C4-2B (cell line): ENCODE measurements around the gene NUP210.

ENCODE experiments used
- H3K27ac ChIP-seq: fragments of 450-650 bp; 2 replicates; pipeline ENCODE4 v1.5.1; 2017
- ZFX ChIP-seq: fragments of 450-650 bp; IDR thresholded peaks from 2 replicates; pipeline ENCODE4 v1.6.1; 2017
- TF ChIP-seq, protein P1 (sequence below): fragments of 450-650 bp; conservative IDR thresholded peaks from 2 replicates; pipeline ENCODE4 v1.5.1; 2017; ENCODE audit warnings: mild to moderate bottlenecking

NUP210 gene

DNA sequence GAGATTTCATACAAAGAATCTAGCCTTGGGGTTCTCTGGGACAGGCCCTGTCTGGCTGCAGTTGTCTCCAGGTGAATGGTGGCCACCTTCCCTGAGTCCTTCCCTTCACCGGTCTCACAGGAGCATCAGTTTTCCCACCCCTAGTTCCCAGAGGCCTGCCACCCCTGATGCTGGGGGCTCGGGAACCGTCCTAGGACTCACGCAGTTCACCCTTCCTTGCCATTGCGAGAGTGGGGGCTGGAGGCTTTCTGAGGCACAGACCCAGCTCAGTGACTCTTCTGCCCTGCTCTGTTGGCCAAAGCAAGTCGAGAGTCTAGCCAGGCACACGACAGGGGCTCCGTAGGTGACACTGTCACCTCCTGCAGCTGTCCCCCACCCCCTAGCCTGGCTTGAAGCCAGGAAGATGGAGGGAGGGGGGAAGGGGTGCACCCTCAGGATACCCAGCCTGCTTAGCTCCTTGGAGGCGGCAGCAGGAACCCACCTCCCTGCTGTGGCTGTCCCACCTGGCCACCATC lies 130.3 kb downstream of the NUP210 start:
- TF ChIP-seq, protein P1, sequence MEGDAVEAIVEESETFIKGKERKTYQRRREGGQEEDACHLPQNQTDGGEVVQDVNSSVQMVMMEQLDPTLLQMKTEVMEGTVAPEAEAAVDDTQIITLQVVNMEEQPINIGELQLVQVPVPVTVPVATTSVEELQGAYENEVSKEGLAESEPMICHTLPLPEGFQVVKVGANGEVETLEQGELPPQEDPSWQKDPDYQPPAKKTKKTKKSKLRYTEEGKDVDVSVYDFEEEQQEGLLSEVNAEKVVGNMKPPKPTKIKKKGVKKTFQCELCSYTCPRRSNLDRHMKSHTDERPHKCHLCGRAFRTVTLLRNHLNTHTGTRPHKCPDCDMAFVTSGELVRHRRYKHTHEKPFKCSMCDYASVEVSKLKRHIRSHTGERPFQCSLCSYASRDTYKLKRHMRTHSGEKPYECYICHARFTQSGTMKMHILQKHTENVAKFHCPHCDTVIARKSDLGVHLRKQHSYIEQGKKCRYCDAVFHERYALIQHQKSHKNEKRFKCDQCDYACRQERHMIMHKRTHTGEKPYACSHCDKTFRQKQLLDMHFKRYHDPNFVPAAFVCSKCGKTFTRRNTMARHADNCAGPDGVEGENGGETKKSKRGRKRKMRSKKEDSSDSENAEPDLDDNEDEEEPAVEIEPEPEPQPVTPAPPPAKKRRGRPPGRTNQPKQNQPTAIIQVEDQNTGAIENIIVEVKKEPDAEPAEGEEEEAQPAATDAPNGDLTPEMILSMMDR = no peak
- no peak for TF ChIP-seq ZFX

DNA sequence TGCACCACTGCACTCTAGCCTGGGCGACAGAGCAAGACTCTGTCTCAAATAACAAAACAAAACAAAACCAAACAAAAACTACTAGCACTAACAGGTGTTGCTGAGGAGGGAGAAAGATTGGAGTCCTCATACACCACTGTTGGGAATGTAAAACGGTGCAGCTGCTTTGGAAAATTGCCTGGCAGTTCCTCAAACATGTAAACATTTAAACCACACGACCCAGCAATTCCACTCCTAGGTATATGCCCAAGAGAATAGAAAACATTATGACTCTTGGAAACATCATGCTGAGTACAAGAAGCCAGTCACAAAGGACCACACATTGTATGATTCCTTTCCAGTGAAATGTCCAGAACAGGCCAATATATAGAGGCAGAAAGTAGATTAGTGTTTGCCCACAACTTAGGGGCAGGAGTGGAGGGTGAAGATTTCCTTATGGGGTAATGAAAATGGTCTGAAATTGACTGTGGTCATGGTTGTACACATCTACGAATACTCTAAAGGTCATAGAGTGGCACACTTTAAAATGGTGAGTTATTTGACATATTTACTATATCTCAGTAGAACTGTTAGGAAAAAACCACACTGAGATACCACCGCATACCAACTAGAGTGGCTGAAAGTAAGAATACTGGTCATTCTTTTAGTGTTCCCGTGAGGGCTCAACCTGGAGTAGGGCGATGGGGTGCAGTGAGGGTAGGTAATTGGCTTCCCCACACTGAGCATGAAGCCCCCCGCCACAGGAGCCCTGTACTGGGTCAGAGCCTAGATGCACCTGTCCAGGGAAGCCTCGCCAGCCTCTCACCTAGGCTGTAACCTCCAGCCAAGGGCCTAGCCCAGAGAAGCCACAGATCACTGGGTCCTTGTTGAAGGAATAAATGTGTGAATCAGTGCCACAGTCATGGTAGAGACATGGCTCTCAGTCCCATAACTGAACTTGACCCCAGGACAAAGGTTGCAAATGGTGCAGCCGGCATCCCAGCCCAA lies 131.1 kb downstream of the NUP210 start:
- TF ChIP-seq, protein P1 = no peak
- TF ChIP-seq ZFX = no peak
- no peak overlapping the region for H3K27ac ChIP-seq

More for the DNA sequence above, 130.3 kb downstream of the NUP210 start:
- H3K27ac ChIP-seq = no peak overlapping the region

DNA sequence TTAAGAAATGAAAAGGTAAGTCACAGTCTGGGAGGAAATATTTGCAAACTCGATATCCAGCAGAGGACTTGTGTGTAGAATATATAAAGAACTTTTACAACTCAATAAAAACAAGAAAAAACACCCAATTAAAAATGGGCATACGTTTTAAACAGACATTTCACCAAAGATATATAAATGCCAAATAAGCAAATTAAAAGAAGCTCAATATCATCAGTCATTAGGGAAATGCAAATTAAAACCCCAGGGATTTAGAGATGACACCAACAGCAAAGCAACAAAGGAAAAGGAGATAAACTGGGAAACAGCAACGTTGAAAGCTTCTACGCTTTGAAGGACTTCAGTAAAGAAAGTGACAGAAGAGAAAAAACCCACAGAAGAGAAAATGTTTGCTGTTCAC lies 132.3 kb downstream of the NUP210 start:
- no peak overlapping the region for H3K27ac ChIP-seq
- no peak for TF ChIP-seq ZFX
- TF ChIP-seq, protein P1 = no peak

DNA sequence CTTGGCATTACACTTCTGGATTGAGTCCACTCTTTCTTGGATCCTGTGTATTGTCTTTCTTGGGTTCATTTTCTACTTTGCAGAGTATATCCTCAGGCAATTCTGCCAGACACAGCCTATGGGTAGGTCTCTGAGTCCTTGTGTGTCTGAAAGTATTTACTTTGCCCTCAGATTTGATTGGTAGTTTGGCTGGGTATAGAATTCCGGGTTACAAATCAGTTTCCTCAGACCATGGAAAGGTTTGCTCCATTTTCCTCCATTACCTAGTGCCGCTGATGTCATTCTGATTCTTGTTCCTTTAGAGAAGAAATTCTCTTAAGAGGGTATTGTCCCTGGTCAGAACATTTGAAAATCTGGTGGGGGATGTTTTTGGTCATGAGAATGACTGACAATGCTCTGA lies 133.2 kb downstream of the NUP210 start:
- H3K27ac ChIP-seq = no peak overlapping the region
- TF ChIP-seq, protein P1 = no peak
- no peak for TF ChIP-seq ZFX

DNA sequence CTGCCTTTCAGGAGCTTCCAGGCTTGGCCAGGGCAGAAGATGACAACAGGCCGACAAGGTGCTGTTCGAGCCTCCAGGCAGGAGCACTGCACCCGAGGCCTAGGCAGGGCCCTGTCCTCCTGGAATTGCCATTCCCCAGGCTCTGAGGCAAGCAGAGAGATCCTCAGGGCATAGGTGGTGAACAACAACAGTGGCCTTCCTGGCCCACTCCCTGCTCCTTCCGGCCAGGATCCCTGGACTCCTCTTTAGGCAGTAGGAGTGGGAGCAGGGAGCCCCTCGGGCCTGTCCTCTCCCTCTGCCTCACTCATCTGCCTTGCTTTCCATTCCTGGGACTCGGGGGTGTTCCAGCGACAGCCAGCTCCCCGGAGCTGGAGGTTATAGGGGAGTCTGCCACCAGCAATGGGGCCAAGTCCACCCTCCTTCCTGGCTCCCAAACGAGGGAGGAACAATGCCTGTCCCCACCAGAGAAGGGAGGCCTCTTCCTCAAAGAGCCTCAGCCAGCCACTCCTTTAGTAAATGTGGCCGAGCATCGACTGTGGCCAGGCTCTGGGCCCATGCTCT lies 135.0 kb downstream of the NUP210 start:
- TF ChIP-seq ZFX = no peak
- TF ChIP-seq, protein P1 = no peak
- H3K27ac ChIP-seq = no peak overlapping the region

DNA sequence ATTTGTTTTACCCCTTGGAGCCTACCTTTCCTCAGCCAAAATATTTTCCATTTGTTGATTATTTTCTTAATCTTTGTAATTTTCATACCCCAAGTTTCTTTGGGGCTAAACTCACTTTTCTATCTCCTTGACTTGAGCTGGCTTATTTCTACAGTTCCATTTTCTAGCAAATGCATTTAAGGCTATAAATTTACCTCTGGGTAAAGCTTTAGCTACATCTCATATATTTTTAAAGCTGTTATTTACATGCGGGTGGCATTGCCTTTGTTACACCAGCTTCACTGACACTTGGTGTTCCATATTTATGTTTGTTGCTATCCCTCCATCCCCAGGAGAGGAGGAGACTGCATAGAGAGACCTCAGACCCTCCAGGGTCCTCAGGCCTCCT lies 136.3 kb downstream of the NUP210 start:
- TF ChIP-seq ZFX = no peak
- TF ChIP-seq, protein P1 = no peak
- no peak overlapping the region for H3K27ac ChIP-seq
